ENCODE data around the gene FIG4.
"Not testable (repeated sequence)": the region's sequence is repeated elsewhere in the genome, so short reads cannot be mapped to it uniquely, and the experiment has no call there.

The FIG4 gene

GRCh38 chr6:109705258-109705657, 14.2 kb downstream of the FIG4 start:
- peak; percentile 58 for DNase-seq

- no peak for DNase-seq
These were observed 15.4 kb downstream of the FIG4 start for GRCh38 chr6:109706513-109706912.

GRCh38 chr6:109708099-109708498, 17.0 kb downstream of the FIG4 start:
- not testable (repeated sequence) for DNase-seq

- DNase-seq, result no peak
These were observed 22.0 kb downstream of the FIG4 start for GRCh38 chr6:109713097-109713496.

GRCh38 chr6:109714166-109714565, 23.1 kb downstream of the FIG4 start:
- DNase-seq, result no peak

- no peak for DNase-seq
These were observed 23.5 kb downstream of the FIG4 start for GRCh38 chr6:109714611-109715010.

GRCh38 chr6:109715616-109716015, 24.5 kb downstream of the FIG4 start:
- no peak for DNase-seq

- DNase-seq, result no peak
These were observed 26.9 kb downstream of the FIG4 start for GRCh38 chr6:109717971-109718370.

- peak; percentile 45 for DNase-seq
These were observed 27.9 kb downstream of the FIG4 start for GRCh38 chr6:109718991-109719390.

- DNase-seq, result no peak
These were observed 29.2 kb downstream of the FIG4 start for GRCh38 chr6:109720311-109720710.

GRCh38 chr6:109722011-109722410, 30.9 kb downstream of the FIG4 start:
- no peak for DNase-seq

- DNase-seq, result no peak
These were observed 31.6 kb downstream of the FIG4 start for GRCh38 chr6:109722564-109723254.

- not testable (repeated sequence) for DNase-seq
These were observed 34.2 kb downstream of the FIG4 start for GRCh38 chr6:109725250-109725649.

- no peak for DNase-seq
These were observed 45.4 kb downstream of the FIG4 start for GRCh38 chr6:109736273-109737025.

GRCh38 chr6:109738255-109738654, 47.2 kb downstream of the FIG4 start:
- DNase-seq, result no peak

GRCh38 chr6:109738667-109739066, 47.6 kb downstream of the FIG4 start:
- no peak for DNase-seq

GRCh38 chr6:109739686-109740085, 48.6 kb downstream of the FIG4 start:
- DNase-seq, result no peak

- DNase-seq, result no peak
These were observed 49.7 kb downstream of the FIG4 start for GRCh38 chr6:109740787-109741186.

- DNase-seq, result peak; percentile 23
These were observed 52.6 kb downstream of the FIG4 start for GRCh38 chr6:109743739-109744138.

GRCh38 chr6:109744779-109745178, 53.7 kb downstream of the FIG4 start:
- DNase-seq, result not testable (repeated sequence)

- DNase-seq, result no peak
These were observed 56.1 kb downstream of the FIG4 start for GRCh38 chr6:109747221-109747620.

- DNase-seq, result no peak
These were observed 68.2 kb downstream of the FIG4 start for GRCh38 chr6:109759098-109759955.

- no peak for DNase-seq
These were observed 69.1 kb downstream of the FIG4 start for GRCh38 chr6:109760208-109760607.

GRCh38 chr6:109762166-109762565, 71.1 kb downstream of the FIG4 start:
- no peak for DNase-seq
